GM18861 (cell line): ENCODE data around the gene RNASE13.

Experiments
- ATAC-seq: cut with Tn5 transposase; IDR thresholded peaks from one replicate; pipeline ENCODE4 v1.9.1; 2021; ENCODE audit not compliant: unreplicated experiment

The RNASE13 gene, protein sequence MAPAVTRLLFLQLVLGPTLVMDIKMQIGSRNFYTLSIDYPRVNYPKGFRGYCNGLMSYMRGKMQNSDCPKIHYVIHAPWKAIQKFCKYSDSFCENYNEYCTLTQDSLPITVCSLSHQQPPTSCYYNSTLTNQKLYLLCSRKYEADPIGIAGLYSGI

DNA sequence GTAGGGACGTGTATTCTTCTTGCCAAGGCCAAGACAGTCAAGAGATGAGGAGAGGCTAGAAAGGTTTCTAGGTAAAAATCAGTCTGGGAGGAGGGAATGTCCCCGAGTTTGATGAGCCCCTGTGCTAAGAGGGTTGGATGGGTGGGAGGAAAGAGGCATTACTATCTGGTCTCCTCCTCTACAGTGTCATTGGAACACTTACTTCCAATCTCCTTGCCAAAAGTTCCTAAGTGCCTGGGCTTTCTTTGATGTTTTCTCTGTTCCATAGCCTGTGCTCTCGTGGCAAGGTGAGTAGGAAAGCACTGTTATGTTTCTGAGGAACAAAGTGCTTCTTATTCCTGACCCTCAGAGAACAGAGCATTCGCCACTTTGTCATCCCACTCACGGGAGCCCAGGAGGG is at the start of gene RNASE13:
TSS of gene RNASE13 (minus strand) at position 101 of the 400 bp plus-strand sequence. CDS start 519 bp downstream, outside the sequence.
- no peak for ATAC-seq

DNA sequence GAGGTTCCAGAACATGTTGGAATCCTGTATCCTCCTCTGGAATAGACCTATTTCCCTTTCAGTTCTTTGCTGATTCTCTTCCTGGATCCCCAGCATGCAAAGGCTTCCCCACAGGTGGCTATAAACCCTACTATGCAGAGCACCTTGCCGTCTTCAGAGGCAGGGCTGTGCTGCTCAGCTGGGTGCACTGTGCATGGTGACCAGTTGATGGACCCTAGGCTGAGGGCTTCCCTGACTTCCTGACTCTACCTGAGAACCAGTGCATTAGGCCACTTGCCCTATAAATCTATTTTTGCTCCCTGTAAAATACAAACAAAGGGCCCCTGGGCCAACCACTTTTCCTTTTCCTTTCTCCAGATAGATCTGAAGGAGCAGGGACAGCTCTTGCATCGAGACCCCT is 49.8 kb upstream of the RNASE13 start:
- ATAC-seq, result no peak

DNA sequence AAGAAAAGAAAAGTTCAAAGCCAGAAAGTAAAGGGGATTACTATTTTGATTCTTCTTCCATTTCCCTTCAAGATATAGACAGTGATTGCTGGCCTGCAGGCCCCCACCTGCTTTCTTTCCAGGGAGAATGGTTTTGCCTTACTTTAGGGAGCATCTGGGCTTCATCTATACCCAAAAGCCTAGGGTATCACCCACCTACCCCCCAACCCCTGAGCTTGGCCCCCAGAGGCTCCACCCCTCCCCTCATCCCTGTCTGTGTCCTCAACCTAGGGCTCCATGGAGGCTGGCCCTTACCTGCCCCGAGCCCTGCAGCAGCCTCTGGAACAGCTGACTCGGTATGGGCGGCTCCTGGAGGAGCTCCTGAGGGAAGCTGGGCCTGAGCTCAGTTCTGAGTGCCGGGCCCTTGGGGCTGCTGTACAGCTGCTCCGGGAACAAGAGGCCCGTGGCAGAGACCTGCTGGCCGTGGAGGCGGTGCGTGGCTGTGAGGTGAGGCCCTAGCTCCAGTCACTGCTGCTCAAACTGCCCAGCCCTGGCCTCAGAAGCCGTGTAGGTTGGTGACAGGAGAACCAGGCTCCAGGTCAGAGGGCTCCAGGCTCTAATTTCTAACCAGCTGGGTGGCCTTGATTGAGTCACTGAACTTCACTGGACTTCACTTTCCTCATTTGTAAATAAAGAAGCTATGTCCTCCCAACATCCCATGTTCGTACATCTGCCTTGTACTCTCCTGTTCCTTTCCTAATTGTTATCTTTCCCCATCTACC is 49.1 kb upstream of the RNASE13 start:
- ATAC-seq, result no peak

DNA sequence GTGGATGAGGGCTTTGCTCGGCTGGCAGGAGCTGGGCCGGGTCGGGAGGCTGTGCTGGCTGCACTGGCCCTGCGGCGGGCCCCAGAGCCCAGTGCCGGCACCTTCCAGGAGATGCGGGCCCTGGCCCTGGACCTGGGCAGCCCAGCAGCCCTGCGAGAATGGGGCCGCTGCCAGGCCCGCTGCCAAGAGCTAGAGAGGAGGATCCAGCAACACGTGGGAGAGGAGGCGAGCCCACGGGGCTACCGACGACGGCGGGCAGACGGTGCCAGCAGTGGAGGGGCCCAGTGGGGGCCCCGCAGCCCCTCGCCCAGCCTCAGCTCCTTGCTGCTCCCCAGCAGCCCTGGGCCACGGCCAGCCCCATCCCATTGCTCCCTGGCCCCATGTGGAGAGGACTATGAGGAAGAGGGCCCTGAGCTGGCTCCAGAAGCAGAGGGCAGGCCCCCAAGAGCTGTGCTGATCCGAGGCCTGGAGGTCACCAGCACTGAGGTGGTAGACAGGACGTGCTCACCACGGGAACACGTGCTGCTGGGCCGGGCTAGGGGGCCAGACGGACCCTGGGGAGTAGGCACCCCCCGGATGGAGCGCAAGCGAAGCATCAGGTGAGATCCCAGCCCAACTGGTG is 47.0 kb upstream of the RNASE13 start:
- no peak for ATAC-seq

DNA sequence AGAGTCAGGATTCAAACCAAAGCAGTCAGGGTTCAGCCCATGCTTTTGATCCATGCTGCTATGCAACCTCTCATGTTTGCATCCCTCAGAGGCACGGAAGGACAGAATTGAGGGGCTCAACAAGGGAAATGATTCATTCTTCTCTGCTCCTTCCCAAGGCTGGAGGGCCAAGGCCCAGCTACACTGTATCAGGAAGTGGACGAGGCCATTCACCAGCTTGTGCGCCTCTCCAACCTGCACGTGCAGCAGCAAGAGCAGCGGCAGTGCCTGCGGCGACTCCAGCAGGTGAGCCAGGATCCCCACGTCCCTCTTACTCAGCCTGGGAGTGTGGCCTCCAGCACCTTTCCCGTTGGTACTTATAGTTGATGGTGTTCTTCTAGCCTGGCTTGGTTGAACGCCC is 44.1 kb upstream of the RNASE13 start:
- no peak for ATAC-seq

DNA sequence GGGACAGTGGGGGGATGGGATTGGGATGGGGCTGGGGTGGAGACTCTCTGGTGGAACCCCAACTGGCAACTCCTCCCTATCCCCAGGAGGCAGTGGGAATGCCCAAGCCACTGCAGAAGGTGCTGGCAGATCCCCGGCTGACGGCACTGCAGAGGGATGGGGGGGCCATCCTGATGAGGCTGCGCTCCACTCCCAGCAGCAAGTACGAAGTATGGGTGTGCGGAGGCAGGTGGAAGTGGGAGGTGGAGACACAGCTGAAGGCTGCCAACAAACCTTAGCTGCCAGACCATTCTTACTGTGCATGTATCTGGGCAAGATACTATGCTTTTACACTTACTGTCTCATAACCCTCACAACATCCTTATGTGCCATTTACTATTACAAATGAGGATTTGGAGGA is 43.7 kb upstream of the RNASE13 start:
- no peak for ATAC-seq

DNA sequence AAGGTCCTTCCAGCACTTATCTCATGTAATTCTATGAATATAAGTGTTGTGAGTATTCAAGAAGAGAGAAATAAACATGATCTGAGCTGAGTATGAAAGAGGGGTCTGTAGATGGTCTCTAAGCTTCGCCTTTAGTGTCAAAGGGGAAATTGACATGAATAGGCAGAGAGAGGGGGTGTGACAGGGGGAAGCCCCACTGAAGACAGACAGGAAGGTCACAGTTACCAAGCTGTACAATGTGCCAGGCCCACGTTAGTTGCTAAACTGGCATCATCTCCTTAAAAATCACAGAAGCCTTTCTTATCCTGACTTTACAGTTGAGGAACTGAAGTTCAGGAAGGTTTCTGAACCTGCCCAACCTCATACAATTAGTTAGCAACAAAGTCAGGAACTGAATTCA is 43.1 kb upstream of the RNASE13 start:
- no peak for ATAC-seq

DNA sequence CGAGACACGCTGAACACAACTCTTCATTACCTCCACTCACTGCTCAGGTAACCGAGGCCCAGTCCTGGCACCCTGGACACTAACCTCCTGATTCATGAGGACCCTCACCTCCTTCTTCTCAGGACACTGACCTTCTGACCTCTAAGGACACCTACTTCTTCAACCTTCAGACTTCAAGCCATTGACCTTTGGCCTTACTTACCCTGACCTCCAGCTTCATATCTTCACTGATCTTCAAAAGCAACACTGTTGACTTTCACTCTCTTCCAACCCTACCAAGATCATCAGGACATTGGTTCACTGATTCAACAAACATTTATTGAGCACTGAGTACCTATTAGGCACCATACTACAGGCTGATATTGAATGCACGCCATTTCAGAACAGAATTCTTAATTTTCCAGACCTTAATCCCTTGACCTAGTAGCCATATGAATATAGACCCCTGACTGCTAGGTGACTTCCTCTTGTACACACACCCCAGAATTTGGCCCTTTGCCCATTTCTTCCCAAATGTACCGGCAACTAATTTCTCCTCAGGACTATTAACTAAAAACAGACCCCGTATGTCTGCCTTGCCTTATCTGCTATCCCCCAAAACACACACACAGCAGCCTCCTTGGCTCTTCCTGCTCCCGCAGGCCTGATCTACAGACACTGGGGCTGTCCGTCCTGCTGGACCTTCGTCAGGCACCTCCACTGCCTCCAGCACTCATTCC is 41.3 kb upstream of the RNASE13 start:
- ATAC-seq, result no peak

DNA sequence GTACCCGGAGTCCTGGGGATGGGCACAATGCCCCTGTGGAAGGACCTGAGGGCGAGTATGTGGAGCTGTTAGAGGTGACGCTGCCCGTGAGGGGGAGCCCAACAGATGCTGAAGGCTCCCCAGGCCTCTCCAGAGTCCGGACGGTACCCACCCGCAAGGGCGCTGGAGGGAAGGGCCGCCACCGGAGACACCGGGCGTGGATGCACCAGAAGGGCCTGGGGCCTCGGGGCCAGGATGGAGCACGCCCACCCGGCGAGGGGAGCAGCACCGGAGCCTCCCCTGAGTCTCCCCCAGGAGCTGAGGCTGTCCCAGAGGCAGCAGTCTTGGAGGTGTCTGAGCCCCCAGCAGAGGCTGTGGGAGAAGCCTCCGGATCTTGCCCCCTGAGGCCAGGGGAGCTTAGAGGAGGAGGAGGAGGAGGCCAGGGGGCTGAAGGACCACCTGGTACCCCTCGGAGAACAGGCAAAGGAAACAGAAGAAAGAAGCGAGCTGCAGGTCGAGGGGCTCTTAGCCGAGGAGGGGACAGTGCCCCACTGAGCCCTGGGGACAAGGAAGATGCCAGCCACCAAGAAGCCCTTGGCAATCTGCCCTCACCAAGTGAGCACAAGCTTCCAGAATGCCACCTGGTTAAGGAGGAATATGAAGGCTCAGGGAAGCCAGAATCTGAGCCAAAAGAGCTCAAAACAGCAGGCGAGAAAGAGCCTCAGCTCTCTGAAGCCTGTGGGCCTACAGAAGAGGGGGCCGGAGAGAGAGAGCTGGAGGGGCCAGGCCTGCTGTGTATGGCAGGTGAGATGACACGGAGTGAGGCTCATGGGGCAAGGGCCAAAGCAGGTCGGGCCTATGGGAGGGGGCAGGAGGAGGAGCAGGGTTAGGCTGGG is 40.0 kb upstream of the RNASE13 start:
- no peak for ATAC-seq

DNA sequence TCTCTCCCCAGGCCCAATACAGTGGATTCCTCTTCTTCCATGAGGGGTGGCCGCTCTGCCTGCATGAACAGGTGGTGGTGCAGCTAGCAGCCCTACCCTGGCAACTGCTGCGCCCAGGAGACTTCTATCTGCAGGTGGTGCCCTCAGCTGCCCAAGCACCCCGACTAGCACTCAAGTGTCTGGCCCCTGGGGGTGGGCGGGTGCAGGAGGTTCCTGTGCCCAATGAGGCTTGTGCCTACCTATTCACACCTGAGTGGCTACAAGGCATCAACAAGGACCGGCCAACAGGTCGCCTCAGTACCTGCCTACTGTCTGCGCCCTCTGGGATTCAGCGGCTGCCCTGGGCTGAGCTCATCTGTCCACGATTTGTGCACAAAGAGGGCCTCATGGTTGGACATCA is 39.3 kb upstream of the RNASE13 start:
- no peak for ATAC-seq

DNA sequence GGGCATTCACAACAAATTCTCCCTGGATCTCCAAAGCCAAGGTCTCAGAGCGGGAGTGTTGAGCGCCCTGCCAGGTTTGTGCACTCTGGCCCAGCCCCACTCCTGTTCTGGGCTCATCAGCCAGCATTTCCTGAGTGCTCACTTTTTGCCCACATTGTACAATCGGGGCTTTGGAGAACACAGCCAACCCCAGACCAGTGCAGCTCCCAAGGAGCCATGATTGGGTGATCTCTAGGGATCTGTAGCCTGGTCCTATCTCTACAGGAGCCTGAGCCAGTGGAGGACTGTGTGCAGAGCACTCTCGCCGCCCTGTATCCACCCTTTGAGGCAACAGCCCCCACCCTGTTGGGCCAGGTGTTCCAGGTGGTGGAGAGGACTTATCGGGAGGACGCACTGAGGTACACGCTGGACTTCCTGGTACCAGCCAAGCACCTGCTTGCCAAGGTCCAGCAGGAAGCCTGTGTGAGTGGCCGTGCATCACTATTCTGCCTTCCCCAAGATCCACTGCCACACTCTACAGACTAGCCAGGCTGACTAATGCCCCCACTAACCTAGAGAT is 38.3 kb upstream of the RNASE13 start:
- no peak for ATAC-seq

DNA sequence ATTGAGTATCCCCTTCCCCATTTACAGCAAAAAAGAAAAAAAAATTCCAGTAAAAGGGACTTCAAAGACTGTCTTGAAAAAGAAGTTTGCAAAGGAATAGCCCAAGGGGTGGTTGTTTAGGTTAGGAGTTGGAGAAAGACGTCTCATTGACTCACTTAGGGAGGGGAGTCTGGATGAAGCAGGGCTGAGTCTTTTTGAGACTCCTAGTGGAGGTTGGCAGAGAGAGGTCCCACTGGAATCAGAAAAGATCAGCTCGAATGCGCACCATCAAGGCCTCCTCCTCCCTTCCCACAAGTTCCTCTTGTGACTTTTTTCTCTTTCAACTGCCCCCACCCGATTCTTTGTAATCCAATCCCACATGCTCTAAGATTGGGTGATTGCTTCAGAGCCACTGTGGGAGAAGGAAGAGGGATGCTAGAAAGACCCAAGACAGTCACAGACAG is 37.4 kb upstream of the RNASE13 start:
- ATAC-seq, result no peak

DNA sequence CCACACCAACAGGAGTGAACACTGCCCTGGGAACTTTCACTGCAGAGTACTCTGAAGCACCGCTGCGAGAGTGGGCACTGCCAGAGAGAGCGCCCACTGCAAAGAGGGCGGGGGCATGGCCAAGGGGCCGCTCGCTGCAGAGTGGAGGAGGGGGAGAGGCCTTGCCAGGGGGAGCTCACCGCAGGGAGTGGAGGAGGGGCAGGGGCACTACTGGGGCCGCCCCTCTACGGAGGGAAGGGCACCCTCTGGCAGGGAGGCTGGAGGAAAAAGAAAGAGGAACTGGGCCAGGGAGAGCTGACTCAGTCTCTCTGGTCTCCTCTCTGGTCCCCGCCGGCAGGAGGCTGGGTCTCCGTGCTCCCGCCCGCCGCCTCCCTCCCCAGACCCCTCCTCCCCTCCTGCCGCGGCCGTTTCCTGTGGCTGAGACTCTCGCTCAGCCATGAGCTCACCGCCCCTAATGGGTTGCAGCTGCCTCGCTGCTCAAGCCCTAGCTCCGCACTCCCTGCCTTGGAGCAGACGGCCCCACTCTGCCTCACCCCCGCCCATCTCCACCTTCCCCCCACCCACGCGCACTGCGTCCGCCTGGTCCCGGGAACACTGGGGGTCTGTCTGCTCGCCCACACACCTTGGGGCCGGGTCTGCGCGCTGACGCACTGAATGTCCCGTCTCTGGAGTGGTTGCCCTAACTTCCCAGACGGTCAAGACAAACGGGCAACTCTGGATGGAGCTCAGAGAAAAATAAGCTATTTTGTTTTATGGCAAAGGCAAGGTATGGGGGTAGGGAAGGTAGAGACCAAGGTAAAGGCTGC is 36.8 kb upstream of the RNASE13 start:
- peak; percentile 48 for ATAC-seq

DNA sequence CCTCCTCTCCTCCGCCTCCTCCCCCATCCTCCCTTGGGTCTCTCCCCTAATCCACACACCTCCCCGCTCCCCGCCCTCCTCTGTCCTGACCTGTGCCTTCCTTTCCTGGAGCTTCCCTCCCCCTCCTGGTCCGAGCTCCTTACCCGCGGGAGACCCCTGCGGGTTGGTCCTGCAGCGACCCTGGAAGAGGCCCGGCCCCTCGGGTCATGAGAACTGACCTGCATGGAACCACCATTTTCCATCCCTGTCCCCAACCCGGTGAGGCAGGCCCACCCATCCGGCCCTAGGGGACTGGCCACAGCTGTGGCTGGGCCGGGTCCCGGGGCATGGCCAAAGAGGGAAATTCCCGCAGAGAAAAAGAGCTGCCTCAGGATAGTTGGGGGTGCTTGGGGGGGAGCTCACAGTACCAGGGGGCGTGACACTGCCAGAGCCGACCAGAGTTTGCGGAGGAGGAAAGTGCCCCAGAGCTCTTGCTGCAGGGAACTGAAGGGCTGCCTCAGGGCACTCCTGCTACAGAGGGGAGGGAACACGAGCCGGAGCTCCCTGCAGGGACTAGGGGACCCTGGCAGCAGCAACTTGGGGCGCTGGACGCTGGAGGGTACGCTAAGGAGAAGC is 36.1 kb upstream of the RNASE13 start:
- peak; percentile 2 for ATAC-seq

DNA sequence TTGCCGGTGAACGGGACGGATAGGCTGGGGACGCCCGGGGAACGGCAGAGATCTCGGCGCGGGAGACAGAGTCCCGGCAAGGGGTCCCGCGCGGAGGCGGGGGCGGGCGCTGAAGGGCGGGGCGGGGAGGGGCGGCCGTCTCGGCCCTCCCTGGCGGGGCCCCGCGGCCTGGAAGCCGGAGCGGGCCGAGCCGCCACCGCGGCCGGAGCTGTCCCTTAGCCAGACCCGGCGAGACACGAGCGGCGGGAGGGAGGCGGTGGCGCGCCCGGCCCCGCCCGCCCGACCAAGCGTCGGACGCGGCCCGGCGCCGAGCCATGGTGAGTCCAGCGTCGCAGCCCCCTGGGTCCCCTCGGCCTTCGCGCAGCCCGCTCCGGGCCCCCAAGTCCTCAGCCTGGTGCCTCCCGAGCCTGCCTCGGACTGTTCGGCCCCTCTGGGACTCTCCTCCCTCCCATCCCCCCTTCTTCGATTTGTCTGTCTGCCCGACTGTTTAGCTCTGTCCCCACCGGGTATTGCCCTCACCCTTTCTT is 35.5 kb upstream of the RNASE13 start, which contains the start of gene ARHGEF40:
TSS of gene ARHGEF40 (plus strand) at position 222 of the 527 bp plus-strand sequence. CDS start at position 315, 93 bp downstream.
- ATAC-seq, result no peak

DNA sequence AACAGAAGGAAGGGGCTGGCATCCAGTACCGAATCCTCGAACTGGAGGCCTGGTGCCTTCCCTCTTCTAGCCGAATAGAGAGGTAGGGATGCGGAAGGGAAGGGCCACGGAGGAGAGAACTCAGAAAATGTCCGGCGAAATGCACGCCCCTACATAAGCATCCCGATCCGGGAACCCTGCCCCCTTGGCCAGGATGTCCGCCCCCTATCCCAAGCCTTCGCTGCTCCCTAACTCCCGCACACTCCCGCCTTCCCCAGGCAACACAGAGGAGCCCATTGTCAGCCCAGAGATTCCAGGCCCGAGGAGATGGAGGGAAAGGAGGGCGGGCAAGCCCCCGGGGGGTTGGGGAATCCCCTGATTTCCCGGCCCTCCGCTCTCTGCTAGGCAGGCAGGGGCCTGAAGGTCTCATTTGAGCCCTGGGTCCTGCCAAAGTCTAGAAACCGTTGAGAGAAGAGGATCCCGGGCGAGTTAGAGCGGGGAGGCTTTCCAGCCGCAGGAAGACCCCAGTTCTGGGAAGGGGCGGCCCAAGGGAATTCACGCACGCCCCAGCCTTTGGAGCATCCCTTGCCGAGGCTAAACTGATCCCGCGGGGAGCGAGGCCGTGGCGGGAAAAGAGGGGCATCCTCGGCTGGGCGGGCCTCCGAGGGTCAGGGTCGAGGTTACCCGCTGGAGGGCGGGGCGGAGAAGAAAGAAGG is 34.9 kb upstream of the RNASE13 start:
- no peak for ATAC-seq

DNA sequence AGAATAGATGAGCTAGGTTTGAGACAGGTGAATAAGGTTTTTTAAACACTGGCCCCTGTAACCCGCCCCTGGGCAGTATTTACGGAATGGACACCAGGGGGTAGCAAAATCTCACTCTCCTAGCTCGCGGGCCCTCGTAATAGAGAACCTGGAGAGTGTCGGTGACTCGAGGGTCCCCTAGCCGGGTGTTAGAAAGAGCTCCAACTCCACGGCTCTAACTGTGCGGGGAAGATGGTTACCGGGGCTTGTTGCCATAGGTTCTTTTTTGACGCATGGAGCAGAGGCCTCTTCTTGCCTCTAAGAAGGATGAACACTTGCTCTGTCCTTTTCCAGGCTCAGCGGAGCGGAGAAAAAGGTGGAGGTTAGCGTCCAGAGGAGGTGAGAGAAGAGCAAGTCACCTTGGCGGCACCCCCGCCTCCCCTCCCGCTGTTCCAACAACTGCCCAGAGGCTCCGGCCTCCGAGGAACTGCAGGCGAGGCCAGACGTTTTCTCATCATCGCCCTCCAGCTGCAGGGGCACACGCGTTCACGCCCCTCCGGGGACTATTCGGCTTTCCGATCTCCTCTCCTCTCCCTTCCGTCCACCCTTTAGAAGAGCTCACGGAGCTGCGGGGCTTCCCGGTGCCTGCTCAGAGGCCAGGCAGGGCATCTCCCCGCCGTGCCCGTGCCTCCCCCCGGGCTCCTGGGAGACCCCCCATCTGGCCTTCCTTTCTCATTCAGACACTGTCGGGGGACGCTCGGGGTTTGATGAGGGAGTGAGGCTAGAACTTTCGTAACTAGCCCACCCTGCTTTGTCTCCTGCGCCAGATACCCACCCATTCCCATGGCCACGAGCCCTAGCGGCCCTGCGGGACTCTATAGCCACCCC is 34.1 kb upstream of the RNASE13 start:
- peak; percentile 33 for ATAC-seq
